HL-60/S4 treated with phorbol 12-myristate 13-acetate at 8.2 ng/mL for 4 days and 3 days (cell line): Measurements from ENCODE around the gene WDR76.

Experiments used
- in situ Hi-C: fragments of 300-500 bp; cut with MboI; formaldehyde crosslinking; loops from 2 replicates; pipeline ENCODE4 v1.15.0; 2022; ENCODE audit warnings: low sequenced_read_pairs

The WDR76 gene

DNA sequence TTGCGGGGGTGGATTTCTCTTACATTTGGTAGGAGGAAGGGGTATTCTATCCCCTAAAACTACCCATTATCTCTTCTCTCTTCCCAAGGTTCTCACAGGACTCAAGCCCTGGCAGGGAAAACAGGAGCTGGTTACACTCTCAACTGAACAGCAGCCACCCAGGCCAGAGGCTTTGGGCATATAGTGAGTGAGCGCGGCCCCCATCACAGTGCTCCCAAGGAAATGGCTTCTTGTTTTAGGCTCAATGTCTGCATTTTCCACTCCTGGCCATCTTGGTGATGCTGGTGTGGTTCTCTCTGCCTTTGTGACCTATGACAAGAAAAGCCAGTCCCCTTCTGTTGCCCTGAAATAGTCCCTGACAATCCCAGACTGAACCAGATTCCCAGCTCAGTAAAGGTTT, 50.1 kb downstream of the WDR76 start:
- in situ Hi-C loops: no loop called here

DNA sequence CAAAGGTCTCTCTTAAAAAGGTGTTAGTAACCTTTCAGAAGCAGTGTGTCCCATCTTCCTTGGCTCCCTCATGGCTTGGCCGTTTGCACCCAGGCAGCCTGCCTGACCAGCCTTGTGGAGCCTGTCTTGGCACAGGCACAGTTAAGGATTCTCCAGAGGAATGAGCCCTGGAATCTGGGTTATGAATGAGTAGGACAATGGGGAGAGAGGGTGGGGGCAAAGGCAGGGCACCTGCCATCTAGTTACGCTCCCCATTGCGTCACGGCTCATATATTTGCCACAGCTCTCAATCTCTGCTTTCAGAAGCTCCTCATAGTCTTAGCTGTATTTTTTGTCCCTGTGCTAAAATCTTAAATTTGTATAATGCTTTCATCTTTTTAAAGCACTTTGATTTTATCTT, 50.6 kb downstream of the WDR76 start:
- in situ Hi-C loops: no loop called here

DNA sequence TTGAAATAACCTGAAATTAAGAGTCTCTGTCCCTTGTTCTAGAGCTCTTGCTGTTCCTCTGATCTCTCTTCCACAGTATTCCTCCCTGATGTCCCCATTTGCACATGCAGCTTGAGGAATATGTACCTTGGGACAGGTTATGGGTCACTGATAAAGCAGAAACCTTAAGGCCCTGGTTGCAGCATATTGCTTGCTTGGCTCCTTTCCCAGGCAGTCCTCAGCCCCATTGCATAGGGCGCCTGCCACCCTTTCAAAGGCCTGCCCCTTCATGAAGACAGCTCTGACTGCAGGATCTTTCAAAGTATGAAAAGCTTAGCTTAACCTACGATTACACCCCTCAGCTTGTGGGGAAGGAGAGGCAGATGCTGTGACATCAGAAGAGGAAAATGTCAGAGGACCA, 51.6 kb downstream of the WDR76 start:
- in situ Hi-C loops: no loop called here

DNA sequence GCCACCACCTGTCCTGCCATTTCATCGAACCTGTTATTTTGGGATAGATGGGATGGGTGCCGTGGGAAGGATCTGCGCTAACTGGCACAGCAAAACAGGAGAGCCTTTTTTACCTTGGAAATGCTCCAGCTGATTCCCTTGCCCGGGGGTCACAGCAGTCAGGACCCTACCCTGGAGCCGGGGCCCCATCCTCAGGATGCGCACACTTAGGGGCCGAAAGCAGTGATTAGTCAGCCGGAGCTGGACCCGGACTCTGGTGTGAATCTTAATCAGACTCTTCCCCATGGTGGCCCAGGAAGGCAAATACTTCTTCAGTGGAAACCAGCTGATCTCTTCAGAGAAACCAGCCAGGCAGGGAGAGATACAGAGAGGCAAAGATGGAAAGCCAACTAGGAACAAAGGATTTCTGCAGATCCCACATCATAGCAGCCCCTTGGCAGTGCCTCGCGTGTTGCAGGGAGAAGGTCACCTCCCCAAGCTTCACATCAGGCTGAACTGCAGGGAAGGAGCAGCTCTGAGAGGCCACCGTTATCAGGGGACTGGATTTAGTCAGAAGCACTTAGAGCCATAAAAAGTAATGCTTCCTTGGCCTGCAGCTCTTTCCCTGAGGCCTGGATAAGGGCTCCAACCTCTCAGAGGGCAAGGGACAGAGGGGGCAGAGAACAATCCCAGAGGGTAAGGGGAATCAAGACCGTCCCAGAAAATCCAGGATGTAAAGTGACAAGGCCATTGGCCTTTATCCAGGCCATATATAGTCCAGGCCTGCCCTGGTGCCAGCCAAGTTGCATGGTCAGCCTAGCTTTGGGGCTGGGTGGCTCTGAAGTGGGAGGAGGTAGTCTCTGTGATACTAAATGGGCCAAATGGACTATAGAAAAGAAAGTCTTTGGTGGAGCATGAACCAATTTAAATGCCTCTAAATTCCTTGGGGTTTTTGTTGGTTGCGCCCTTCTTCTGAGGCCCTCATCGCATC, 52.9 kb downstream of the WDR76 start:
- in situ Hi-C loops: no loop called here

DNA sequence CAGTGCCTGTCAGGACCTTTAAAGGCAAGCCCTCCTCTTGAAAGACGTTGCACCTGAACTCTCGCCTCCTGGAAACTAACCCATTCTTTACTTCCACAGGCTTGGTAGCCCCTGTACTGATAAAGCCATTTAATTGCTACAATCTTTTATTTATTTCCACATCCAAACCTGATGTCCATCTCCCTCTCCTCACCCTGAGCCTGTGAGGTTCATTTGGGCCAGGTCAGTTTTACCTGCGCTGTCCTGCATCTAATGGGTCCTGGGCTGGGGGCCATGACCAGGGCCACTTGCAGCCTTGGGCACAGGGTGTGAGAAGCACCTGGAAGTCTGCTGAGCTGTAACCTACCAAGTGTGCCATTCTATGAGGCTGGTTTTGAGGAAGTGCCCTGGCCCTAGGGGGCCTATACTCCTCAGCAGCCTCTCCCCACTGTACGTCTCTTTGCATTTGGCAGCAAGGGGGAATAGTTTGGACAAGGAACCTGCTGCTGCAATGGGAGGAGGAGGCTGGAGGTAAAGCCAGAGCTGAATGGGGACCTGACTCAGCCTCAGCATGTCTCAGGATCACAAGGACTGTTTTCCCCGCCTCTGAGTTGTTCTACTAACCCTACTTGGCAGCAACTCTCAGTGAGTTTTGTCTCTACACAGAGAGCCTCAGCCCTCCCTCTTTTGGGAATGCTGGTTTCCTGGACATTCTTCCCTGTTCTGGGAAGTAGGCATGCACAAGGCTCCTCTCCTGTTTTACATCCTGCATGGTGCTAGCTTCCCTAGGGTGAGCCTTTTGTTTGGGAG, 53.8 kb downstream of the WDR76 start:
- in situ Hi-C loops: no loop called here

DNA sequence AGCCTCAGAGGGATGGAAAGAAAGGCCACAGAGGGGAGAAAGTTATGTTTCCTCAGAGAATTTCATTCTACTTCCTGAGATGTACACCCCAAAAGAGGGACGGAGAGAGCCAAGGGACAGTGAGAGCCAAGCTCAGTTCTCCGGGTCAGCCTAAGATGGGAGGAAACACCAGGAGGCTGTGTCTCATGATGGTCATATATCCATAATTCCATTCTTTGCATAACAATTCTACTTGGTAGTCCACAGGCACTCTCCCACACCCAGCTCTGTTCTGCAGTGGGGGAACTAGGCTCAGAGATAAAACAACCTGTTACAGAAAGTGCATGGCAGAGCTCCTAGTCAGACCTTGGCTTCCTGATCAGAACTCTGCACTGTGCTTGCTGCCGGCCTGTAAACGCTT, 54.4 kb downstream of the WDR76 start:
- in situ Hi-C loops: no loop called here

DNA sequence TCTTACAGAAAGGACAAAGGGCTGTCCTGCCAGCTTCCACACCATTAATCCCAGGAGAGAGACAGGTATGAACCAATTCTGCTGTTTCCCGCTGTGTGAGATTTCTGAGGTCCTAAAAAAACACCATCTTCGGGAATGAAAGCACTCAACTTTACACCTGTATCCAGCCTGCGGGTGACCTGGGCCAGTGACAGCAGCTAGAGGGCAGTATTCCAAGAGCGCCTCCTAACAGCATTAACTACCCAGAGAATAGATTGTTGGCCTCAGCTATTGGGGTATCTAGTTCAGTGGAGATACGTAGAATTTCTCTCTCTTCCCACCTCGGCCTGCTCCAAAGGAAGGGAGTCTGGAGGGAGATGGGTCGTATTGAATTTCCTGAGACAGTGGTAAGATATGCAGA, 55.1 kb downstream of the WDR76 start:
- in situ Hi-C loops: no loop called here

DNA sequence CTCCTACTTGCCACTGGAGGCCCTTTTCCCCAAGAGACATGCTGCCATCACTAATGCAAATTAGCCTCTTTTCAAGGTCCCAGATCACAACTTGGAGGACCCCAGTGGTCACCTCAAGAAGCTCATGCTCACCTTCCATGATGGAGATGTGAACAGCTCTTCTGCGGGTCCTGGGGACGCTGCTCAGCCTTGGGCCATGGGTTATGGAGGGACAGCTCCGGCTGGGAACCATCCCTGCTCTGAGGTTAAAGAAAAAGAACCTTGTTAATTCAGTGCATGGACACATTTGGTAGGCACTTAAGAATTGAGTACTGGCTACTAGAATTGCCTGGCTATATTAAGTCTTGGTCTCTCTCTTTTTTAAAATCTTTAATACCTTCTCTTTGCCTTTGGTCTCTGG, 56.8 kb downstream of the WDR76 start:
- in situ Hi-C loops: no loop called here

DNA sequence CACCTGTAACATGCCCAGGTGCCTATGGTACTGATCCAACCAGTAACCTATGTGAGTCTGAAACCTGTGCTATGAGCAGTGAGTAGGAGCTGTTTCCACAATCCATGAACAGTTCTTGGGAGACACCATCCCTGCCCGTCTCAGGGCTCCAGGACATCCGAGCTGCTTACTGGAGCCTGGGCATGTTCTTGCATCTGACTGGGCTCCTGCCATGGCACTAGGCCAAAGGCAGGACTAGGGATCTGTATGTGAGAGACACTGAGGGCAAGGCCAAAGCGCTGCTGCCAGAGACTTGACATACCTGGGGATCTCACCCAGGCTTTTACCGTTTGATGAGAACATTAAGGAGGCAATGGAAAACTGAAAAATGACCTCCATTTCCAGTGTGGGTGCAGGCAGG, 59.8 kb downstream of the WDR76 start:
- in situ Hi-C loops: no loop called here

DNA sequence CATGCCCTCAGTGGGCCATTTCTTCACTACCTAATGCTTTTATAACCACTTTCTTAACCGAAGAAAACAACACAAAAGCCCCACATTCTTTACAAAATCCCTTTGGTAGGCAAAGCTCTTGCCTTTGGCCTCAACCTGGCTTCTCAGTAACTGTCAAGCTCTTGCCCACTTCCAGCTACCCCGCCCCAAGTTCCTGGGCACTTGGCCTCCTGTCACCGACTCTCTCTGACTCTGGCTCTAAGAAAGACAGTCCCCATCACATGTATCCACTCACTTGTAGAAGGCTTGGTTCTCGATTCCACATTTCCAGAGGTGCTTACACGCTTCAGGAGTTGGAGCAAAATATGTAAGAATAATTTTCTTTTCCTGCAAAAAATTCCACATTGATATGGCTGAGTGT, 61.1 kb downstream of the WDR76 start:
- in situ Hi-C loops: no loop called here

DNA sequence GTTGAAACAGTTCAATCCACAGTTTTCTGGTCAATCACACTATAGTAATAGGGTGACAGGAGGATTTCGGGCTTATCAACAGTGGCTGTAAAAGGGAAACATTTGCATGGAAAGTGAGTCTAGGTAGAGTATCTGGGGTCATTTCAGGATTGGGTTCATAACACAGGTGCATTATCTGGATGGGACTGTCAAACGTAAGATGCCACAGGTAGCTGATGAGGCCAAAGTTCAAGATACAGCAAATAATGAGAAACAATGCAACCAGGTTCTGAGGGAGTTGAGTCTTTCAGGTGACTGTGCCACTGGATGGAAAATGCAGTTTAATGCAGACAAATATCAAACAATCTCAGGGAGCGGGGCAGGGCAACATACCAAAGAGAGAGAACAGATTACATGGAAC, 62.2 kb downstream of the WDR76 start:
- in situ Hi-C loops: no loop called here

DNA sequence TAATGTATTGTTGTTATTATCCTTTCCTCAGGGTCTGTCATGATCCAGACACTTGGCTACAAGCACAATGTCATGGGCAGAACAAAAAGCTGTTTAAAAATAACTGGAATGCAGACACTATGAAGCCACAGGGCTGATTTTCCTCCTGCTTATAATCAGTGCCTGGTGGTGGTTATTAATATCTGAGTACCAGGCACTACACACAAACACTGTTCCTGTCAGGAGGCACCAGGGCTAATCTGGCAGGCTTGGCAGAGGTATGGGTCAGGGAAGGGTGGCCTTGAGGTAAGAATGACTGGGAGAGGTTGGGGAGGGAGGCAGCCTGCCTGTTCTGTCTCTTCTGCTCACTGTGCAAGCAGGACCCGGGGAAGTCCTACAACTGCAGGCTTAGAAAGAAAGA, 67.2 kb downstream of the WDR76 start:
- in situ Hi-C loops: no loop called here

DNA sequence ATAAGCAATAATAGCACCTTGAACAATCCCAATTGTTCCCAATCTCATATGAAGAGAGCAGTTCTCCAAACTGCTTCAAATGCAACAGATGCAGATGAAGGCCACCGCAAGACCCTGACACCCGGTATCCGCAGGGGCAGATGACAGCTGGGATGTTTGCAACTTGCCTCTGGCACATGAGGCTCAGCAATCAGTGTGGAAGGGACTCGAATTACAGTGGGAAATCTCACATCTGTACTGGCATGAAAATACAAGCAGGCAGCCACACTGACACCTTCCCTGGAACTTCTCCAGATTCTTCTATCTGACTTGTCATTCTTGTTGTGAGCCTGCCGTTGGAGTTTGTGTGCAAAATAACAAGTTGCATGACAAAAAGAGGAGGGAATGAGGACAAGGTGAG, 68.8 kb downstream of the WDR76 start:
- in situ Hi-C loops: no loop called here

DNA sequence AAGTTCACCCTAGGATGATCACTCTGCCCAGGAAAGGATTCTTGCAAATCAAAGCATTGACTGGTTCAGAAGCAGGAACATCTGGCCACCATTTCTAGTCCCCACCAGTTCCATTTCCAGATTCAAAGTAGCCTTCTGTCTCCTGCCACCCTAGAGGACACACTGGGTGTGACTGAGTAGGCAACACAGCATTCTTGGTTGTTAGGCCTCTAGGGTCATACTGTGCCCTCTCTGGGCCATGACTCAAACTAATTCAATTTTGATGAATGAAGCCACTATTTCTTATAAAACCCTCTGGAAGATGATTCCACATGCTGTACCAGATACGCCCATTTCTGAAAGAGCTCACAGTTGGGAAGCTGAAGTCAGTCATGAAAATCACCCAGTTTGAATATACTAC, 69.7 kb downstream of the WDR76 start:
- in situ Hi-C loops: no loop called here

DNA sequence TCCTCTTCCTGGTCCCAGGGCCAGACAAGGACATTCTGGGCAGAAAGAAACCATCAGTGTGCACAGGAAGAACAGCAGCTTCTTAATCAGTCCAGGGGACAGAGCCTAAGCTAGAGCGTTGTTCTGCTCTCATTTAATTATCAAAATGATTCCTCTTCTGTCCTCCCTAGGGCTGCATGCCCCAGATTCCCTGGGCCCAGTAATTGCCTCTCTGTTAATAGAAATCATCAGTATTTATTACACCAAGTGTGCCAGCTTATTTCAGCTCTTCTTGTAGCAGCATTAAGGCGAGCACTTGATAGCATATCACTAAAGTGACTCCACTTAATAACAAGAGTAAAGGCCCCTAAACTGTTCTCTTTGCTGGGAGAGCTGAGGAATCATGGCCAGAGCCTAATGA, 72.1 kb downstream of the WDR76 start:
- in situ Hi-C loops: no loop called here

DNA sequence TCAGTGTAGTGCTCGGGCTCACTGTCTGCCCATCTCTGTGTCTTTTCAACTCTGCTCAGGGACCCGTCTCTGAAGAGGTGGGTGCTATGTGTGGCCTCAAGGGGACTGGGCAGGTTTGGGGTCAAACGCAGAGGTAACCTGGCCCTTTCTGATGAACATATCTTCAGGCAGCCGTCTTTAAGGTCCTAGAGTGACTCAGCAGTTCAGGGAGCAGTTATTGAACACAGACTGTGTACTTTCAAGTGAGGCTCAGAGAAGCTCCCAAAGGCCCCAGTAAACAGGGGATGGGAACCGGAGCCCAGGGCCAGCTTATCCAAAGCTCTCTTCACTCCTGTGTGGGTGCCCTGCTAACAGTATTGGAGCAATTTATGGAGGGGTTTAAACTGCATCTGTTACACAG, 73.1 kb downstream of the WDR76 start:
- in situ Hi-C loops: no loop called here

DNA sequence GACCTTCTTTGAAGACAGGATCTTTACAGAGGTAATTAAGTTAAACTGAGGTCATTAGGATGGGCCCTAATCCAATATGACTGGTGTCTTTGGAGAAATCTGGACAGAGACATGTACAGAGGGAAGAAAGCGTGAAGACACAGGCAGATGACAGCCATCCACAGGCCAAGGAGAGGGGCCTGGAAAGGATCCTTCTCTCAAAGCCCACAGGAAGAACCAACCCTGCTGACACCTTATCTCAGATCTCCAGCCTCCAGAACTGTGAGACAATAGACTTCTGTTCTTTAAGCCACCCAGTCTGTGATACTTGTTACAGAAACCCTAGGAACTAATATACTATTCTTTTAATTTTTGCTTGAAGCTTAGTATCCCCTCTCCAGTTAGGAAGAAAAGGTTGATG, 74.2 kb downstream of the WDR76 start:
- in situ Hi-C loops: no loop called here

DNA sequence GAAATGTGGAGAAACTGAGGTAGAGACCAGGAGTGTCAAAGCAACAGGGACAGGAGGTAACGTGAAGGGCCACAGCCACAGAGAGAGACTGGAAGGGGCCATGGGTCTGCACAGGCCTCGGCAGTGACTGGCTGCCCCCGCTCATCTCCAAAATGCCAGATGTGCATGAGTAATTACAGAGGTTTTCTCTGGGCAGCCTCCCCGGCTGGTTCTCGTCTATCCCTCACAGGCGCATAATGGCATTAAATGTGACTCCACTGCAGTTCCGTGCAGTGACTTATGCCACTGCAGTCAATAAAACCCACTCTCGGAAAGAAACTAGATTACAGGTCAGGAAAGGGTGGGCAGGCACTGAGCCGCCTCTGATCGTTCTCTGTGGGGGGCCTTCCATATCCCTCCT, 74.7 kb downstream of the WDR76 start:
- in situ Hi-C loops: no loop called here

DNA sequence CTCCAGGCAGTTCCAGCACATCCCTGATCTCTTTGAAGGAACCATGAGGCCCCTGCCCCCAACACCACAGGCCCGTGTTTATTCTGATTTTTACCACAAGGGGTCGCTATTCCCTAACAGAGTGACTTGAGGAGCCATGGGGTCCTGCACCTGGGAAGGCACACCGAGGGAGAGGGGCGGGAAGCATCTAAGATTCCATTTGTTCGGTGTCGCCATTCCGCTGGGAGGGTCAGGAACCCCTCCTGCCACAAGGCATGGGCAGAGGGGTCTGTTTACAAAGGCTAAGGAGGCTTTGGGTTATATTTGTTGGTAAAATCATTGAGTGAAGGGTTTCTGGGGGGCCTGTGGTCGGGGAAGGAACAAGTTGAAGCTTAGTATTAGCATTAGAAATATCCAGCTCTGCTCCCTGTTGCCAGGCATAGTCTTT, 77.1 kb downstream of the WDR76 start:
- in situ Hi-C loops: no loop called here

DNA sequence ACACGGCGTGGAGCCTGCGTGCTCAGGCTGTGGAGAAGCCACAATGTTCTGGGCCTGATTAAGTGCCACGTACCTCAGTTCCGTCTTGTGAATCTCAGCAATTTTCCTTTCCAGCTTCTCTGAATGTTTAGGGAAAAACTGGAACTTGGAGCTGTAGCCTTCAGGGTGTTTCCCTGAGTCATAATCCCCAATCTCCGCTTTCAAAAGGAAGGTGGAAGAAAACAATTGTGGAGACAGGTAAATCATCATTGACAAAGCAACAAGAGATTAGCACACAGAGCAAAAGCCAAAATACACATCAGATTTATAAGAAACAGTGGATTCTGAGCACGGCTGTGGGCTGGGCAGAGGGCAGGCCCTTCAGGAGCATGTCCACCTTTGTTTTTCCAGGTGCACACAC, 79.0 kb downstream of the WDR76 start:
- in situ Hi-C loops: no loop called here

DNA sequence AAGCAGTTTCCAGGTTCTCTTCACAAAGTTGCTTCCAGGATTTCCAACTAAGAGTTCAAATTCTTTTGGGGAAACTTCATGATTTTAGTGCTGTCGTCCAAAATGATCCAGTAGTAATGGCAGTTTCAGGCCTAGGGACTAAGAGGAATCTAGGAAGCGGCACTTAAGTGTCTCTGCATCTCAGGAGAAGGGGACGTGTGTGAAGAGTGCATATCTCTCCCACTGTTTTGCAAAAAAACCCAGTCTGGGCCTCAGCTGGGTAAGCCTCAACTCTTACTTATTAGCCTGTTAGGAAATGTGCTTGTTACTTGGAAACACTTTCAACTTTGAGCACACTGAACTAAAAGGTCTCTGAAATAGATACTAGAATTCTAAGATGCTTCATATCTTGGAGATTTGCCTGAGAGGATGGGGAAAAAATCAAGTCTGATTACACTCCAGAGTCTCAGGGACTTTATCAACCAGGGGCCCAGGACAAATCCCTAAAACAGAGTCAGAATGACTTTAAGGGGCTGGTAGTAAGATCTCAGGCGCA, 81.8 kb downstream of the WDR76 start:
- in situ Hi-C loops: no loop called here

DNA sequence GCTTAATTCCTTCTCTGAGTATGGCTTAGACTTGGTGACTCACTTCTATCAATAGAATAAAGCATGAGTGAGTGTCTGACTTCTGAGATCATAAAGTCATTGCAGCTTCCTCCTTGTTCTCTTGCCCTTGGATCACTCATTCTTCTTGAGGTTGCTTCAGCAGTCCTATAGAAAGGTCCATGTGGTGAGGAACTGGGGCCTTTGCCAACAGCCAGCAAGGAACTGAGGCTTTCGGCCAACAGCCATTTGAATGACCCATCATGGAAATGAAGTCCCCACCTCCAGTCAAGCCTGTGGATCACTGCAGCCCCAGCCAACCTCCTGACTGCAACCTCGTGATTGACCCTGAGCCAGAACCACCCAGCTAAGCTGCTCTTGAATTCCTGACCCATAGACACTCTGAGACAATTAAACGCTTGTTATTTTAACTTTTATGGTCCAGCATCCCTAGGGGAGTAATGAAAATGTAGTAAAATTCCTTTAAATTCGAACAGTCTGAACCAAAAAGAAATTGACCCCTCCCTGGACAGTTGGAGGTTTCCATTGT, 84.5 kb downstream of the WDR76 start:
- in situ Hi-C loops: no loop called here
